ENCODE data around the gene TSEN2. TPM values are rescaled to one million over a fixed set of nuclear protein-coding genes. Genes with fewer than 3 reads are reported as not detected.

The TSEN2 gene
- total and polyA plus RNA-seq, 9 donors = 13.2 to 27.4 (median 23.2) TPM

DNA sequence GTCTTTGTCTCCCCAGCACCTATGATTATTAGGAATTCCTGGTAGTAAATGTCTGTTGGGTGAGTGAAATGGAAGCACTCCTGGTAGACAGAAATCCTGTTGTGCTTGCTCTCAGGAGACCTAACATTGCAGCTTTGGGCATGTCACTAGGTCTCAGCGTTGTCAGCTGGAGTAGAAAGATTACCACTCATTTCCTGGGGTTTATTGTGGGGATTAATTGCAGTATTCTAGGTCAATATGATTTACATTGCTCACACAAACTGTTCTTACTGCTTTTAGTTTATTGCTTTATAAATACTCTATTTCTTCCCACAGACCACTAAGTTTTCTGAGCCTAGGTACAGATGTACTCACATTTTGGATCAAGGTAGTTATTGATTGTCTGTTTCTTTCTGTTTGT lies 5.1 kb downstream of the TSEN2 start:
- intact Hi-C loops (cut with DNase I) = no loop called here
- no peak overlapping the region for H3K27ac ChIP-seq
- no peak overlapping the region for H3K4me3 ChIP-seq
- H3K36me3 ChIP-seq = no peaks in the 10 kb centered on the region
- DNase-seq = no peak
- 65 to 91% (median 74%) methylated on average over 1 of the region's 1 CpG for WGBS, 3 donors
- H3K4me1 ChIP-seq (ENCODE audit: insufficient read depth) = peaks cover 5% of the 10 kb centered on the region
- TF ChIP-seq EP300 (IDR thresholded peaks at IDR 0.05) = no peak
- no peaks in the 10 kb centered on the region for H3K9me3 ChIP-seq
- no peaks in the 10 kb centered on the region for H3K27me3 ChIP-seq

DNA sequence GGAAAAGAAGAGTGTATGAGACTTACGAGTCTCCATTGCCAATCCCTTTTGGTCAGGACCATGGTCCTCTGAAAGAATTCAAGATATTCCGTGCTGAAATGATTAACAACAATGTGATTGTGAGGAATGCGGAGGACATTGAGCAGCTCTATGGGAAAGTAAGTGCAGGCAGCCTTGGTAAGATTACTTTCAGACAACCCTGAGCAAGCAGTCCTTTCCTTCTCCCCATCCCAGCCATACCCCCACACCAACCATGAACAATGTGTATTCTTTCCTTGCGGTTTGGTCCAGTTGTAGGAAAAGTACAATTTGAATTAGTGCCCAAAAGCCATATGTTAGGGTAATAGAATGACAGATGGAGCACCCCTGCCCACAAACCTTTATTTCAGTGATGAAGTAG lies 5.6 kb downstream of the TSEN2 start:
- Histone ChIP-seq H3K4me1 (ENCODE audit: insufficient read depth) (peaks cover 5% of the 10 kb centered on the region), H3K36me3 (no peaks in the 10 kb centered on the region), H3K27me3 (no peaks in the 10 kb centered on the region), H3K4me3 (no peak overlapping the region), H3K9me3 (no peaks in the 10 kb centered on the region), H3K27ac (no peak overlapping the region)
- no peak for DNase-seq
- no peak for TF ChIP-seq EP300 (IDR thresholded peaks at IDR 0.05)
- TF ChIP-seq POLR2A (IDR thresholded peaks at IDR 0.05) = no peak
- TF ChIP-seq, protein P1, sequence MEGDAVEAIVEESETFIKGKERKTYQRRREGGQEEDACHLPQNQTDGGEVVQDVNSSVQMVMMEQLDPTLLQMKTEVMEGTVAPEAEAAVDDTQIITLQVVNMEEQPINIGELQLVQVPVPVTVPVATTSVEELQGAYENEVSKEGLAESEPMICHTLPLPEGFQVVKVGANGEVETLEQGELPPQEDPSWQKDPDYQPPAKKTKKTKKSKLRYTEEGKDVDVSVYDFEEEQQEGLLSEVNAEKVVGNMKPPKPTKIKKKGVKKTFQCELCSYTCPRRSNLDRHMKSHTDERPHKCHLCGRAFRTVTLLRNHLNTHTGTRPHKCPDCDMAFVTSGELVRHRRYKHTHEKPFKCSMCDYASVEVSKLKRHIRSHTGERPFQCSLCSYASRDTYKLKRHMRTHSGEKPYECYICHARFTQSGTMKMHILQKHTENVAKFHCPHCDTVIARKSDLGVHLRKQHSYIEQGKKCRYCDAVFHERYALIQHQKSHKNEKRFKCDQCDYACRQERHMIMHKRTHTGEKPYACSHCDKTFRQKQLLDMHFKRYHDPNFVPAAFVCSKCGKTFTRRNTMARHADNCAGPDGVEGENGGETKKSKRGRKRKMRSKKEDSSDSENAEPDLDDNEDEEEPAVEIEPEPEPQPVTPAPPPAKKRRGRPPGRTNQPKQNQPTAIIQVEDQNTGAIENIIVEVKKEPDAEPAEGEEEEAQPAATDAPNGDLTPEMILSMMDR (IDR thresholded peaks at IDR 0.05) = no peak
- 43 to 59% (median 45%) methylated on average over 4 of the region's 4 CpGs for WGBS, 3 donors
- intact Hi-C loops (cut with DNase I) = loop anchor here in 1 of 4 donors (10.0 kb wide), 1 partner anchor 225 kb away; no protein-coding TSS in a partner anchor

DNA sequence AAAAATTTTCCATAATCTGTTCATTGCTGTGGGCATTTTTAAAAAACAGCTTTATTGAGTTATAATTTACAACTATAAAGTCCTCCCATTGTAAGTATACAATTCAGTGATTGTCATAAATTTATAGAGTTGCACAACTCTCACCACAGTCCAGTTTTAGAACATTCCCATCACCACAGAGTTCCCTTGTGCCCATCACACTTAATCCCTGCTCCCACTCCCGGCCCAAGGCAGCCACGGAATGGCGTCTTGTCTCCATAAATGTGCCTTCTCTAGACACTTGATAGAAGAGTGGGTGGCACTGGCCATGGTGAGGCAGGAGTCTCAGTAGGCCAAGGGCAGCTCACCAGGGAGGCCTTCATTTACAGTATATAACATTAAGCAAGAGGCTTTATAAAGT lies 6.3 kb downstream of the TSEN2 start:
- TF ChIP-seq, protein P1 (IDR thresholded peaks at IDR 0.05) = no peak
- TF ChIP-seq POLR2A (IDR thresholded peaks at IDR 0.05) = no peak
- no peak for TF ChIP-seq EP300 (IDR thresholded peaks at IDR 0.05)
- H3K36me3 ChIP-seq = no peaks in the 10 kb centered on the region
- WGBS, 3 donors = 82 to 94% (median 85%) methylated on average over 3 of the region's 3 CpGs

DNA sequence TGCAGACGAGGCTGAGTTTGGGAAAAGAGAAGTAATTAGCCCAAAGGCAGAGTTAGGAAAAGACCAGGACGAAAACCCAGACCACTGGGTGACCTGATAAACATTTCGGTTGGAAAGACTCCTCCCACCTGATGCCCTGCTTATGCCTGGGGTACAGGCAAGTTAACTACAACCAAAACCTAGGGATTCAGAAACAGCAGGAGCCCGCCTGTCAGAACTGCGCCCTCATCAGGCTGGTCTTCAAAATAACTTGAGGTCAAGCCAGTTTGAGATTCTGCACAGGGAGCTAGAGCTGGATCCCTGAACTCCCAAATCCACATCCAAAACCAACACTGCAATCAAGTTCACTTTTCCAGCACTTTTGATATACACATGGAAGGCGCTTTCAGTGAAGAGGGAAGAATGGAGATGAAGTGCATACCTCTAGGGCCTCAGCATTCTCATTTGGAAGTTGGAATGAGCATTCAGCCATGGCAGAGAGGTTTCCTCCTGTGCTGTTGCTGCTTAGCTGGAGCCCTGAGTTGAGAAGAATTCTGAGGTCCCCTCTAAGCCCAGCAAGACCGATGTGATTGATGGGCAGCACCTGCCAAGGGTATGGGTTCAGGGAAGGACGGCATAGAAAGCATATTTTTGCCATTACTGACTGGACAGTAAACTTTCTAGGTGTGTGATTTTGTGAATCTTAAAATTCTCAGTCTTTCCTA lies 11.6 kb downstream of the TSEN2 start:
- TF ChIP-seq EP300 (IDR thresholded peaks at IDR 0.05) (no peak), POLR2A (IDR thresholded peaks at IDR 0.05) (no peak)
- TF ChIP-seq, protein P1 (IDR thresholded peaks at IDR 0.05) = no peak
- H3K36me3 ChIP-seq = no peaks in the 10 kb centered on the region
- DNase-seq = no peak
- H3K4me3 ChIP-seq = no peak overlapping the region
- no peak overlapping the region for H3K27ac ChIP-seq
- WGBS, 3 donors = 90 to 91% (median 90%) methylated on average over 8 of the region's 8 CpGs
- no peaks in the 10 kb centered on the region for H3K4me1 ChIP-seq (ENCODE audit: insufficient read depth)
- intact Hi-C loops (cut with DNase I) = loop anchor here in 1 of 4 donors (10.0 kb wide), 1 partner anchor 219 kb away; no protein-coding TSS in a partner anchor
- no peaks in the 10 kb centered on the region for H3K27me3 ChIP-seq
- no peaks in the 10 kb centered on the region for H3K9me3 ChIP-seq

More for the DNA sequence above, 6.3 kb downstream of the TSEN2 start:
- H3K9me3 ChIP-seq = no peaks in the 10 kb centered on the region
- intact Hi-C loops (cut with DNase I) = loop anchor here in 1 of 4 donors (10.0 kb wide), 1 partner anchor 224 kb away; no protein-coding TSS in a partner anchor
- H3K4me1 ChIP-seq (ENCODE audit: insufficient read depth) = no peaks in the 10 kb centered on the region
- no peak overlapping the region for H3K4me3 ChIP-seq
- no peak for DNase-seq
- H3K27ac ChIP-seq = no peak overlapping the region
- no peaks in the 10 kb centered on the region for H3K27me3 ChIP-seq

DNA sequence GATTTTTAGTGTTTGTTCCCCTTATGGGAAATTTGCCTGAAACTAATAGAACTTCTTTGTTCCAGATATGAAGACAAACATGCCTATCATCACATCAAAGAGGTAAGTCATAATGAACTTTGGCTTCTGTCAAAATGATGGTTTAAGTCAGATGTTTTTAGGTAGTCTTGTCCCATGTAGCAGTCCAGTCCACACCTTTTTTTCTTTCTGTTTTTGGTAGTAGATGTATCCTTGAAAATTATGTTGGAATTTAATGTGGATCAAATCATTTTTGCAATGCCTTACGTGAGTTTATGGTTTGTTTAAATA lies 12.1 kb downstream of the TSEN2 start:
- 86 to 93% (median 93%) methylated on average over 1 of the region's 1 CpG for WGBS, 3 donors
- H3K27ac ChIP-seq = no peak overlapping the region
- intact Hi-C loops (cut with DNase I) = loop anchor here in 1 of 4 donors (10.0 kb wide), 1 partner anchor 218 kb away; no protein-coding TSS in a partner anchor
- H3K36me3 ChIP-seq = no peaks in the 10 kb centered on the region
- no peak overlapping the region for H3K4me3 ChIP-seq
- TF ChIP-seq EP300 (IDR thresholded peaks at IDR 0.05) (no peak), POLR2A (IDR thresholded peaks at IDR 0.05) (no peak)
- TF ChIP-seq, protein P1 (IDR thresholded peaks at IDR 0.05) = no peak
- H3K9me3 ChIP-seq = no peaks in the 10 kb centered on the region
- no peaks in the 10 kb centered on the region for H3K27me3 ChIP-seq
- DNase-seq = no peak
- no peaks in the 10 kb centered on the region for H3K4me1 ChIP-seq (ENCODE audit: insufficient read depth)
